GM10847 (cell line): ENCODE measurements around the gene VAV2.

Experiments
- POLR2A ChIP-seq: IDR thresholded peaks from 2 replicates; pipeline ENCODE4 v1.6.1; 2011; ENCODE audit not compliant: insufficient read length; ENCODE audit errors: extremely low read depth

Gene VAV2

DNA sequence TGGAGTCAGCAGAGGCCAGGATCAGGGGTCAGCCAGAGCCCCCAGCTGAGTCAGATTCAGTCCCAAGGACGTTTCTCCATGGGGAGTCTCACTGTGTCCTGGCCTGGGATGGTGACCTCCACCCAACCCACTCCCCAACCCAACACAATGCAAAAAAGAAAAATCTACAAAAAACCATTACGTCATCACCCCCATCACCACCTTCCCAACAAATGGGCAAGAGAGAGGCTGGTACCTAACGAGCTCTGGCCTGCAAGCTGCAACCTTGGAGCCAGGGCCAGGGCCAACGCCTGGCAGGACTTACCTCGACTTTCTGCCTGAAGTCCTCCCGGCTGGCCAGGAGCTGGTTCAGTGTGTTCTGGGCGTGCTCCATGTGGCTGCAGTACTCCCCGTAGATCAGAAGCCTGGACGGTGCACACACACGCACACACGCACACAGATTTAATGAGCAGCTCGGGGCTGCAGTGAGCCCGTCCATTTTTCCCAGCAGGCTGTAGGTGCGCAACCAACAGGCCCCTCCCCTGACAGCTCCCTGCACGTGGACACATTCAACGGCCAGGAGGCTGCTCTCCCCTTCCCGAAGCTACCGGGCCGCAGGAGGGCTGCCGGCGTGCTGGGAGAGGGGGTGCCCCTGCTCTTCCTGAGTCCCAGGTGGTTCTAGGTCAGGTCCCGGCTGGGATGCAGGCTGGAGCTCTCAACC, 194.6 kb downstream of the VAV2 start:
- no peak for TF ChIP-seq POLR2A

DNA sequence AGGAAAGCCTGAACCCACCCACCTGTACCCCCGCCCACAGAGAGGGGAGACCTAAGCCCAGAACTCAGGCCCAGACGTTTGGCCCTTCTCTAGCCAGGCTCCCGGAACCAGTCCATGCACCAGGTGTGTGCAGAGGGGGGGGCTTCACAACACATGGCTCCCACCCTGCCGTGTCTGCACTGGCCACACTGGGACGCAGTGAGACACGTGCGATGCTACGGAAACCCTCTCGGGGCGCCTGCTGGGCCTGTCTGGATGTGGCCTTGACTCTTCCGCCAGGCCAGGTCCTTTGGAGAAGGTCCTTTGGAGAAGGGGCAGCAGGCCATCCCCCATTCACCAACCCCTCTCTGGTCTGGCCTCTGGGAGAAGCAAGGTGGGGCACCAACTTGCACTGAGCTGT, 195.6 kb downstream of the VAV2 start:
- no peak for TF ChIP-seq POLR2A

- no peak for TF ChIP-seq POLR2A
Measured at GRCh38 chr9:133795049-133795448, 197.1 kb downstream of the VAV2 start.

GRCh38 chr9:133794016-133794760, 197.9 kb downstream of the VAV2 start:
- TF ChIP-seq POLR2A = no peak

GRCh38 chr9:133793471-133793870, 198.7 kb downstream of the VAV2 start:
- no peak for TF ChIP-seq POLR2A

- TF ChIP-seq POLR2A = no peak
Measured at GRCh38 chr9:133792721-133793470, 199.2 kb downstream of the VAV2 start.

GRCh38 chr9:133791735-133792649, 200.1 kb downstream of the VAV2 start:
- TF ChIP-seq POLR2A = no peak

- TF ChIP-seq POLR2A = no peak
Measured at GRCh38 chr9:133791069-133791468, 201.1 kb downstream of the VAV2 start.

- no peak for TF ChIP-seq POLR2A
Measured at GRCh38 chr9:133789778-133790177, 202.3 kb downstream of the VAV2 start.

DNA sequence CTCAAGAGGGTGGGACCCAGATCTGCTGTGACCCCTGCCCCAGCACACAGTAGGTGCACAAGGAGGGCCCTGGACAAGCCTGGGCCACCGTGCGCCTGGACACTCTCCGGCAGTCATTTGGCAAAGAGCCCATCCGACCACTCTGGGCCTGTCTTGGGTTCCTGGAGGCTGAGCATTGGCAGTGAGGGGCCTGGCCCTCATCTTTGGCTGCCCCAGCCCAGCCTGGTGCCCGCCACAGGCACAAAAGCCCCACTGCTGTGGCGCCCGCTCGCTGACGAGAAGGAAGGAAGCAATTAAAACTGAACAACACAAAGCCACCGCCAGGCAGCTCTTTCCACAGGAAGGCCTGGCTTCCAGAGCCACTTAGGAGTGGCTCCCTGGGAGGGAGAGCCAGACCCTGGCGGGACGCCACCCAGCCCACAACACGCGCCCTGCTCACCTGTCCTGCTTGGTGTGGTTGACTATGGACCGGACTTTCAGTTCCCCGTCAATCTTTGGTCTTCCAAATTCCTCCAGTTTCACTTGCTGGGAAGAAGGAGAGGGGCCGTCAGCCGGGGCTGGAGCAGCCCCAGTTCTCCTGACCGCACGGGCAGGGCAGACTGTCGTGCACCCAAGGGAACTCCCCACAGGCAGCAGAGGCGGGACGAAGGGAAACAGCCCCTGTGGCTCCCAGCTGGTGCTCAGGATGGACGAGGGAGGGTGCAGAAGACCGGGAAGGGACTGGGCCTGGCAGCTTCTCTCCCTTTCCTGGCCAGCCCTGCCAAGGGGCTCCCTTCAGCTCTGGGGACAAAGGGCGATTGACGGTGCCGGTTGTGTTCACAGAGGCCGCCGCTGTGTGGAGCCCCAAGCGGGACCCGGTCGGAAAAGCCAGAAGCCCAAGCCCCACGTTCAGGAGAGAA, 203.1 kb downstream of the VAV2 start:
- no peak for TF ChIP-seq POLR2A

- TF ChIP-seq POLR2A = no peak
Measured at GRCh38 chr9:133788045-133788818, 203.9 kb downstream of the VAV2 start.

- TF ChIP-seq POLR2A = no peak
Measured at GRCh38 chr9:133787754-133788025, 204.4 kb downstream of the VAV2 start.
